ENCODE measurements around the gene SYNGAP1.

The SYNGAP1 gene

GRCh38 chr6:33431880-33432541, 12.1 kb downstream of the SYNGAP1 start:
- no peak overlapping the region for H4K8ac ChIP-seq (ENCODE audit: low read depth, low read length)
- H3K23ac ChIP-seq (ENCODE audit: low read depth, low read length, poor library complexity): no peak overlapping the region
- H3K27ac ChIP-seq (replicated peaks; ENCODE audit: low read length): peak overlapping the region; percentile 96
- peak overlapping the region; percentile 86 for H2BK15ac ChIP-seq (ENCODE audit: low read length)
- H3K14ac ChIP-seq (ENCODE audit: low read length): no peak overlapping the region
- peak overlapping the region; percentile 42 to 82 for H3K4me3 ChIP-seq (ENCODE audit: low read length in 2 of 2)
- WGBS, 2 donors (ENCODE audit: extremely low coverage in 2 of 2, insufficient read length in 2 of 2, insufficient replicate concordance in 1 of 2): no CpG with 5 or more reads among the region's 12 CpGs
- H2AK5ac ChIP-seq (ENCODE audit: low read depth, low read length): peak overlapping the region; percentile 97
- peaks cover 48 to 58% of the 10 kb centered on the region in 2 donors for H3K4me1 ChIP-seq (ENCODE audit: control insufficient read depth in 2 of 2, insufficient read depth in 1 of 2, low read depth in 1 of 2, low read length in 2 of 2)
- H3K4ac ChIP-seq (ENCODE audit: low read length): no peak overlapping the region
- H3K27me3 ChIP-seq (ENCODE audit: control insufficient read depth in 3 of 3, insufficient read depth in 3 of 3, low read depth in 1 of 3, low read length in 3 of 3): no peaks in the 10 kb centered on the region
- H4K91ac ChIP-seq (ENCODE audit: low read depth, low read length, poor library complexity): no peak overlapping the region
- peaks cover 19% of the 10 kb centered on the region for H3K79me1 ChIP-seq (ENCODE audit: low read depth, low read length)
- H2AFZ ChIP-seq (ENCODE audit: low read length): no peak overlapping the region
- H2BK120ac ChIP-seq (ENCODE audit: low read depth, low read length): peak overlapping the region; percentile 84
- DNase-seq (ENCODE audit: low spot score): no peak
- peak overlapping the region; percentile 96 for H3K18ac ChIP-seq (ENCODE audit: low read length)
- no peak overlapping the region for H2BK12ac ChIP-seq (ENCODE audit: low read length)
- H3K4me2 ChIP-seq (ENCODE audit: insufficient read depth, low read length, poor library complexity, severe bottlenecking): peak overlapping the region; percentile 75
- H3K36me3 ChIP-seq (replicated peaks in 1 of 2; ENCODE audit: control insufficient read depth in 2 of 2, insufficient read depth in 2 of 2, low read length in 2 of 2): peaks cover 21 to 47% of the 10 kb centered on the region in 2 donors
- H3K9me3 ChIP-seq (replicated peaks in 1 of 2; ENCODE audit: control insufficient read depth in 2 of 2, insufficient read depth in 1 of 2, low read depth in 1 of 2, low read length in 2 of 2): no peaks in the 10 kb centered on the region
- peak overlapping the region; percentile 85 for H2BK5ac ChIP-seq (ENCODE audit: low read length)
- H3K9ac ChIP-seq (ENCODE audit: low read depth, low read length, poor library complexity): peak overlapping the region; percentile 84

- no peak for DNase-seq (ENCODE audit: low spot score)
- H4K8ac ChIP-seq (ENCODE audit: low read depth, low read length): no peak overlapping the region
- H3K9me3 ChIP-seq (replicated peaks in 1 of 2; ENCODE audit: control insufficient read depth in 2 of 2, insufficient read depth in 1 of 2, low read depth in 1 of 2, low read length in 2 of 2): no peaks in the 10 kb centered on the region
- H3K18ac ChIP-seq (ENCODE audit: low read length): peak overlapping the region; percentile 96
- no peak overlapping the region for H2AFZ ChIP-seq (ENCODE audit: low read length)
- H2BK15ac ChIP-seq (ENCODE audit: low read length): peak overlapping the region; percentile 86
- peak overlapping the region; percentile 84 for H3K9ac ChIP-seq (ENCODE audit: low read depth, low read length, poor library complexity)
- peak overlapping the region; percentile 84 for H2BK120ac ChIP-seq (ENCODE audit: low read depth, low read length)
- H3K4me3 ChIP-seq (ENCODE audit: low read length in 2 of 2): peak overlapping the region in 1 of 2 donors; percentile 82
- no CpG with 5 or more reads among the region's 10 CpGs for WGBS, 2 donors (ENCODE audit: extremely low coverage in 2 of 2, insufficient read length in 2 of 2, insufficient replicate concordance in 1 of 2)
- H2AK5ac ChIP-seq (ENCODE audit: low read depth, low read length): peak overlapping the region; percentile 97
- peak overlapping the region; percentile 85 for H2BK5ac ChIP-seq (ENCODE audit: low read length)
- H3K79me1 ChIP-seq (ENCODE audit: low read depth, low read length): peaks cover 18% of the 10 kb centered on the region
- peaks cover 25 to 52% of the 10 kb centered on the region in 2 donors for H3K36me3 ChIP-seq (replicated peaks in 1 of 2; ENCODE audit: control insufficient read depth in 2 of 2, insufficient read depth in 2 of 2, low read length in 2 of 2)
- peaks cover 45 to 53% of the 10 kb centered on the region in 2 donors for H3K4me1 ChIP-seq (ENCODE audit: control insufficient read depth in 2 of 2, insufficient read depth in 1 of 2, low read depth in 1 of 2, low read length in 2 of 2)
- H3K4me2 ChIP-seq (ENCODE audit: insufficient read depth, low read length, poor library complexity, severe bottlenecking): peak overlapping the region; percentile 75
- no peak overlapping the region for H3K23ac ChIP-seq (ENCODE audit: low read depth, low read length, poor library complexity)
- no peak overlapping the region for H2BK12ac ChIP-seq (ENCODE audit: low read length)
- no peak overlapping the region for H3K14ac ChIP-seq (ENCODE audit: low read length)
- H3K4ac ChIP-seq (ENCODE audit: low read length): no peak overlapping the region
- H3K27me3 ChIP-seq (ENCODE audit: control insufficient read depth in 3 of 3, insufficient read depth in 3 of 3, low read depth in 1 of 3, low read length in 3 of 3): no peaks in the 10 kb centered on the region
- H4K91ac ChIP-seq (ENCODE audit: low read depth, low read length, poor library complexity): no peak overlapping the region
- H3K27ac ChIP-seq (replicated peaks; ENCODE audit: low read length): peak overlapping the region; percentile 96
Measured at GRCh38 chr6:33432546-33432945, 12.7 kb downstream of the SYNGAP1 start.

- Histone ChIP-seq H3K4me1 (ENCODE audit: control insufficient read depth in 2 of 2, insufficient read depth in 1 of 2, low read depth in 1 of 2, low read length in 2 of 2) (peaks cover 45 to 52% of the 10 kb centered on the region in 2 donors), H2BK120ac (ENCODE audit: low read depth, low read length) (no peak overlapping the region), H4K91ac (ENCODE audit: low read depth, low read length, poor library complexity) (no peak overlapping the region)
Measured at GRCh38 chr6:33433001-33433543, 13.2 kb downstream of the SYNGAP1 start.

GRCh38 chr6:33433544-33434191, 13.8 kb downstream of the SYNGAP1 start:
- peaks cover 40 to 46% of the 10 kb centered on the region in 2 donors for H3K4me1 ChIP-seq (ENCODE audit: control insufficient read depth in 2 of 2, insufficient read depth in 1 of 2, low read depth in 1 of 2, low read length in 2 of 2)
- no peak overlapping the region for H4K8ac ChIP-seq (ENCODE audit: low read depth, low read length)
- peak overlapping the region in 1 of 2 donors; percentile 44 for H3K4me3 ChIP-seq (ENCODE audit: low read length in 2 of 2)
- H3K23ac ChIP-seq (ENCODE audit: low read depth, low read length, poor library complexity): no peak overlapping the region
- no peak overlapping the region for H3K14ac ChIP-seq (ENCODE audit: low read length)
- no peaks in the 10 kb centered on the region for H3K27me3 ChIP-seq (ENCODE audit: control insufficient read depth in 3 of 3, insufficient read depth in 3 of 3, low read depth in 1 of 3, low read length in 3 of 3)
- H3K79me1 ChIP-seq (ENCODE audit: low read depth, low read length): peaks cover 15% of the 10 kb centered on the region
- no peak overlapping the region for H2BK15ac ChIP-seq (ENCODE audit: low read length)
- H3K9ac ChIP-seq (ENCODE audit: low read depth, low read length, poor library complexity): peak overlapping the region; percentile 50
- peak overlapping the region; percentile 45 for H3K4me2 ChIP-seq (ENCODE audit: insufficient read depth, low read length, poor library complexity, severe bottlenecking)
- no peak overlapping the region for H2AK5ac ChIP-seq (ENCODE audit: low read depth, low read length)
- no peak overlapping the region for H2AFZ ChIP-seq (ENCODE audit: low read length)
- peak overlapping the region; percentile 81 for H3K18ac ChIP-seq (ENCODE audit: low read length)
- H3K36me3 ChIP-seq (replicated peaks in 1 of 2; ENCODE audit: control insufficient read depth in 2 of 2, insufficient read depth in 2 of 2, low read length in 2 of 2): peaks cover 35 to 63% of the 10 kb centered on the region in 2 donors
- H3K27ac ChIP-seq (replicated peaks; ENCODE audit: low read length): peak overlapping the region; percentile 96
- H4K91ac ChIP-seq (ENCODE audit: low read depth, low read length, poor library complexity): no peak overlapping the region
- no peak overlapping the region for H2BK5ac ChIP-seq (ENCODE audit: low read length)
- WGBS, 2 donors (ENCODE audit: extremely low coverage in 2 of 2, insufficient read length in 2 of 2, insufficient replicate concordance in 1 of 2): no CpG with 5 or more reads among the region's 17 CpGs
- no peak overlapping the region for H2BK120ac ChIP-seq (ENCODE audit: low read depth, low read length)
- peaks cover 0 to 3% of the 10 kb centered on the region in 2 donors for H3K9me3 ChIP-seq (replicated peaks in 1 of 2; ENCODE audit: control insufficient read depth in 2 of 2, insufficient read depth in 1 of 2, low read depth in 1 of 2, low read length in 2 of 2)
- no peak overlapping the region for H3K4ac ChIP-seq (ENCODE audit: low read length)
- no peak overlapping the region for H2BK12ac ChIP-seq (ENCODE audit: low read length)
- no peak for DNase-seq (ENCODE audit: low spot score)

More at GRCh38 chr6:33433001-33433543, 13.2 kb downstream of the SYNGAP1 start:
- Histone ChIP-seq H3K4ac (ENCODE audit: low read length) (no peak overlapping the region), H2BK12ac (ENCODE audit: low read length) (no peak overlapping the region), H3K4me2 (ENCODE audit: insufficient read depth, low read length, poor library complexity, severe bottlenecking) (peak overlapping the region; percentile 45), H3K36me3 (replicated peaks in 1 of 2; ENCODE audit: control insufficient read depth in 2 of 2, insufficient read depth in 2 of 2, low read length in 2 of 2) (peaks cover 29 to 57% of the 10 kb centered on the region in 2 donors), H2AK5ac (ENCODE audit: low read depth, low read length) (no peak overlapping the region), H3K9ac (ENCODE audit: low read depth, low read length, poor library complexity) (peak overlapping the region; percentile 50), H3K14ac (ENCODE audit: low read length) (no peak overlapping the region), H3K4me3 (ENCODE audit: low read length in 2 of 2) (peak overlapping the region in 1 of 2 donors; percentile 31), H3K23ac (ENCODE audit: low read depth, low read length, poor library complexity) (no peak overlapping the region), H3K27ac (replicated peaks; ENCODE audit: low read length) (peak overlapping the region; percentile 96), H2BK15ac (ENCODE audit: low read length) (peak overlapping the region; percentile 86), H2BK5ac (ENCODE audit: low read length) (peak overlapping the region; percentile 85), H3K79me1 (ENCODE audit: low read depth, low read length) (peaks cover 19% of the 10 kb centered on the region), H2AFZ (ENCODE audit: low read length) (no peak overlapping the region), H3K18ac (ENCODE audit: low read length) (peak overlapping the region; percentile 81), H3K9me3 (replicated peaks in 1 of 2; ENCODE audit: control insufficient read depth in 2 of 2, insufficient read depth in 1 of 2, low read depth in 1 of 2, low read length in 2 of 2) (peaks cover 0 to under 1% of the 10 kb centered on the region in 2 donors), H4K8ac (ENCODE audit: low read depth, low read length) (no peak overlapping the region), H3K27me3 (ENCODE audit: control insufficient read depth in 3 of 3, insufficient read depth in 3 of 3, low read depth in 1 of 3, low read length in 3 of 3) (no peaks in the 10 kb centered on the region)
- WGBS, 2 donors (ENCODE audit: extremely low coverage in 2 of 2, insufficient read length in 2 of 2, insufficient replicate concordance in 1 of 2): no CpG with 5 or more reads among the region's 1 CpG
- DNase-seq (ENCODE audit: low spot score): no peak

Measured in neuronal stem cell (in vitro differentiated cells).